LNCAP (cell line): ENCODE measurements around the gene SAXO1.

Experiments used
- TF ChIP-seq, protein P1 (sequence below): fragments of 450-650 bp; IDR thresholded peaks from 2 replicates; pipeline ENCODE4 v1.5.1; 2017; ENCODE audit warnings: mild to moderate bottlenecking

The SAXO1 gene

DNA sequence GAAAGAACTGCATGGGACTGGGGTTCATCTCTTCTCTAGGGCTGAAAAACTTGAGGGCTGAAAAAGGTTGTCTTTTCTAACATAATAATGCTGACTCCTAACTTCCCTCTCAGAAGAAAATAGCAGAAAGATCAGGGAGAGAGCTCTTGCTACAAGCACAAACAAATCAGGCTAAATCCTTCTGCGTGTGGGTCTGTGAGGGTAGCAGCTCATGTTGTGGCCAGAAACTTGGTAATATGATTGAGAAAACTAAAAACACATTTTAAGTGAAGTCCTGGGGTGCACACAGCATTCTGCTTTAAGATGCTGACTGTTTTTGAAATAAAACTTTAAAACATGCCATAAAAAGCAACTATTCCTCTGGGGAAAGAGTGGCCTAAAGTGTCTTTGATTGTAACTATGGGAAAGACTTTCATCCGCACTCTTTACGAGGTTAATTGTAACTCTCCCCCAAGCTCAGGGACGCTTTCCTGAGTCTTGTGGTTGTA, 56.7 kb downstream of the SAXO1 start:
- TF ChIP-seq, protein P1, sequence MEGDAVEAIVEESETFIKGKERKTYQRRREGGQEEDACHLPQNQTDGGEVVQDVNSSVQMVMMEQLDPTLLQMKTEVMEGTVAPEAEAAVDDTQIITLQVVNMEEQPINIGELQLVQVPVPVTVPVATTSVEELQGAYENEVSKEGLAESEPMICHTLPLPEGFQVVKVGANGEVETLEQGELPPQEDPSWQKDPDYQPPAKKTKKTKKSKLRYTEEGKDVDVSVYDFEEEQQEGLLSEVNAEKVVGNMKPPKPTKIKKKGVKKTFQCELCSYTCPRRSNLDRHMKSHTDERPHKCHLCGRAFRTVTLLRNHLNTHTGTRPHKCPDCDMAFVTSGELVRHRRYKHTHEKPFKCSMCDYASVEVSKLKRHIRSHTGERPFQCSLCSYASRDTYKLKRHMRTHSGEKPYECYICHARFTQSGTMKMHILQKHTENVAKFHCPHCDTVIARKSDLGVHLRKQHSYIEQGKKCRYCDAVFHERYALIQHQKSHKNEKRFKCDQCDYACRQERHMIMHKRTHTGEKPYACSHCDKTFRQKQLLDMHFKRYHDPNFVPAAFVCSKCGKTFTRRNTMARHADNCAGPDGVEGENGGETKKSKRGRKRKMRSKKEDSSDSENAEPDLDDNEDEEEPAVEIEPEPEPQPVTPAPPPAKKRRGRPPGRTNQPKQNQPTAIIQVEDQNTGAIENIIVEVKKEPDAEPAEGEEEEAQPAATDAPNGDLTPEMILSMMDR = no peak

DNA sequence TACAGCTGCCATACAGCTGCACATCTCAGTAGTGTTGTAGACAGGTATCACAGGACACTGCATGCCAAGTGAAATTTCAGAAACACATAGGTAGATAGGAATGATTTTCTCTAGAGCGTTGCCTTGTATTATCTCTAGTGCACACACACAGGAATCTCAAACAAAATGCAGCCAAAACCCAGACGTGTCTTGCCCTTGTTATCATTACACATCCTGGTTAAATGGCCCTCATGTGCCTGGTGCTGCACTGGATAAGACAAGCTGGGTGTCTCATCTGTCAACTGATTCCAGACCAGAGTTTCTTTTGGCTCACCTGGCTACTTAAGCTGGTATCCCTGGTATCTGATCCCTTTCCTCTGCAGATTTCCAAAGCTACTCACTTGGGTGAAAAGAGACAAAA, 59.7 kb downstream of the SAXO1 start:
- TF ChIP-seq, protein P1 = no peak

DNA sequence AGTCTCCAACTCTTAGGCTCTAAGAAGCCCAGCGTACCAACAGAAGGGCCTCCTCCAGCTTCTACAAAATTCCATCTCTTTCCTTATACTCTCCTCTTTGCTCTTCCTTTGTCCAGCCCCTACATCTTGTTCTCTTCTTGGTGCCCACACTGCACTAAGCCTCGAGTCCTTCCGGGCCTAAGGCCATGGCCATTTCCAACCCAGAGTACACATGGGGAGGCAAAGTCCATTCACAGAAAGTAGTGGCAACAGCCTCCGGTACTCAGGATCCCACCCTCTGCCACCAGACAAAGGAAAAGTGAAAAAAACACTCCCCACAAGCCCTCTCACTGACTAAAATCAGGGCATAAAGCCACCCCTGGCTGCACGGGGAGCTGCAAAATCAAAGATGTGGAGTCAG, 60.3 kb downstream of the SAXO1 start:
- TF ChIP-seq, protein P1 = no peak

DNA sequence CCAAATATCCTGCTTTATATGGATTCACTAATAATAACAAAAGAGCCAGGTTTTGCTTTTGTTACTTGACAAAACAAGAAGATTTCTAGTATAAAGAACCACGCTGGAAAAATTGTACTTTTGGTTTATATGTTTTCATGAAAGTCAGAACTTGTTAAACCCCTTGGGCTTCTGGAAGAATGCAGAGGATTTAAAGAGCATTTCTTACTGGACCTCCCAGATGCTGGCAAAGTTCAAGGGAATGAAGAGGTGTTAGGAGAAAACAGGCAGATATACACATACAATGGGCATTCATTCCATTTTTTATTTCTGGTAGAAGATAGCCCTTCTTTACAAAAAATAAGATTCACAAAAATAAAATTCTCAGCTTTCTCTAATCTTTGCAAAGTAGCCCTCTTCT, 61.1 kb downstream of the SAXO1 start:
- TF ChIP-seq, protein P1 = no peak

DNA sequence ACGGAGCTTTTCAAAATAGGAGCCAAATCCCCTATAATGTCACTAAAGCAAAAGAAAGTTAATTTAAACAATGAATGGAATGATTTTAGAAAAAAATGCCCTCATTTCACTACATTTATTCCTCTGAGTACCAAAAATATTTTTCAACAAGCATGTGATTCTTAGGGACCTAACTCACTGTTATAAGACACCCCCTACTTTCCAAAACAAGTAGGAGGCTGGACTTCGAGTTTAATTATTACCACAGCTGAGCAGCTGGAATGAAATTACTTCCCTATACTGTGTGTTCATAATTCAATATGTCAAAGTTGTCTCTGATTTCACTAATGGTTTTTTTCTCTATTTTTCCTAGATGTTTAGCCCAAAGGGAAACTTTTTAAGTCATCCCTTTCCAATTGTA, 61.6 kb downstream of the SAXO1 start:
- TF ChIP-seq, protein P1 = no peak

DNA sequence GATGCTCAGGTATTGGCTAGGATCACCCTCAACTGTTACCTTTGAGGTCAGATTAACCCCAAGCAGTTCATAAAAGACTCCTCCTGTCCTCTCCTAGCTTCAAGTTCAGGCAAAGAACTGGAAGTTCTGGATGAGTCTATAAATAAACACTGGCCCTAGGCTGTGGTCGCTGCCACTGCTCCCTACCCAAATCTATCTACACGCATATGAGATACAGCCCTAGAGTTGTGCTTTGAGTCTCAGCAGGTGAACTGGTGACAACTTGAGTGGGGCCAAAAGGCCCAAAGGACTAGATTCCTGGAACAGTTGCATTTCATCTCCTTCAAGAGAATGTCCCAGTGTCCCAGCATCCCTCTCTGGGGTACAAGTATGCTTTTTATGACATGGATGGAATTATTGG, 62.6 kb downstream of the SAXO1 start:
- TF ChIP-seq, protein P1 = no peak

DNA sequence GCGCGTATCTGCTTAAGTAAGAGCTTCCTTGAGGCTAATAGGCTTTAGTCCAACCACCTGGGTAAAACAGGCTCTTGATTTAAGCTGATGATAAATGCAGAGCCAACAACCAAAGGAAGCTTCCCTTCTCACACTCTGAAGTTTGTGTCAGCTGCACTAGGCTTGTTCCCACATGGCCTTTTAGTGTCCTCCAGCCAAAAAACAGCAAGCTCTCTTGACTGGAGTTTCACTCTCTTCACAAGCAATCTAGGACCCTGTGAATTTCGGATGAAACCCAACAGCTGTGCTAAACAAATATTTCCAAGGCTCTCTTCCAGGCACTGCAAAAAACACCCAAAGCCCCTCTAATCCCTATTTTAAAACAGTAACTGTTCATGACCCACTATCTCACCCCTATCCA, 63.9 kb downstream of the SAXO1 start:
- TF ChIP-seq, protein P1 = no peak

DNA sequence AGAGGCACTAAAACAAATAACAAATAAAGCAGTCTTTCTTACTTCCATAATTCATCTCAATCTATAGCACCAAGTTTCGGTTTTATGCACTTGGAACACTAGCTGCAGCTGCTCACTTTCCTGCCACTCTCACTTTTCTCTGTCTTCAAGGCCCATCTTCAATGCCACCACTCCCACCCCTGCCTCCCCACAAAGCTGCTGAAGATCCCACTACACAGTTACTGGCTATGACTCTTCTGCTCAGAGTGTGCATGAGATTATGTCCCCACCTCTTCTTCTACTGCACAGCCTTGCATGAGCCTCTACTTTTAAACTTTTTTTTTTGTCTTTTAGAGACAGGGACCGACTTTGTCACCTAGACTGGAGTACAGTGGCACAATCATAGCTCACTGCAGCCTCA, 77.4 kb downstream of the SAXO1 start:
- TF ChIP-seq, protein P1 = no peak
